Measurements from ENCODE around the gene ARHGEF12. TPM values are rescaled to one million over a fixed set of nuclear protein-coding genes. Genes with fewer than 3 reads are reported as not detected.

Gene ARHGEF12
- total and polyA plus RNA-seq, 2 experiments from 2014 or later: 9.0 to 38.9 TPM

DNA sequence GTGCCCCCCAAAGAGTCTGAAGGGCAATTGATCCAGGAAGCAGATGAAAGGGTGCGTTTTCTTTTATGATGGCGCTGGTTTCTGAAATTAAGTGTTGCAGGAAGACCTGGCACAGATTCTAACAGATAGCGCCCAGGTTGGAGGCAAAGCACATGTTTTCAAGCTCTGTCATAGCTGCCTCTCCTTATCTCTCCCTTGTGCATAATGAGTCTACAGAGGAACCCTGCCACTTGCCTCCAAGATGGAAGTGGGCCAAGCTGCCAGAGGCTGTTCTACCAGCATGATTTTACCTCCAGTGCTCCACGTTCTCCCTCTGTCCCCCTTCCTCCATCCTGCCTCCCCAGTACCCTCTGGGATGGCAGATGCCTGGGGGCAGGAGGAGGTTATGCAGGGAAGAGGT, 41.1 kb upstream of the ARHGEF12 start:
- H3K79me2 ChIP-seq (replicated peaks; ENCODE audit: insufficient read depth): no peaks in the 10 kb centered on the region
- H2AFZ ChIP-seq: no peak overlapping the region
- H3K9me2 ChIP-seq (ENCODE audit: insufficient read depth): no peaks in the 10 kb centered on the region
- peaks cover 14% of the 10 kb centered on the region for H3K4me1 Mint-ChIP-seq
- H3K4me1 ChIP-seq (ENCODE audit: insufficient read depth): no peaks in the 10 kb centered on the region
- DNase-seq (ENCODE audit: low spot score) (no peak), ATAC-seq (no peak)
- no peaks in the 10 kb centered on the region for H3K36me3 ChIP-seq (ENCODE audit: insufficient read depth)
- H4K20me1 ChIP-seq (replicated peaks; ENCODE audit: insufficient read depth): no peaks in the 10 kb centered on the region
- H3K4me2 ChIP-seq: no peak overlapping the region
- H3K27me3 Mint-ChIP-seq (ENCODE audit: insufficient read depth, low read depth, poor library complexity): peaks cover 4% of the 10 kb centered on the region
- no peak overlapping the region for H3K4me3 ChIP-seq
- H3K27ac ChIP-seq (ENCODE audit: low read depth): no peak overlapping the region
- H3F3A ChIP-seq (replicated peaks; ENCODE audit: low read depth): no peaks in the 10 kb centered on the region
- H3K36me3 Mint-ChIP-seq (ENCODE audit: low read depth): no peaks in the 10 kb centered on the region
- no peaks in the 10 kb centered on the region for H3K9me3 Mint-ChIP-seq
- no peak overlapping the region for H3K4me3 Mint-ChIP-seq
- TF ChIP-seq EZH2 (IDR thresholded peaks at IDR 0.05; ENCODE audit: low read depth, unreplicated experiment): no peak
- H3K27me3 ChIP-seq (ENCODE audit: insufficient read depth): no peaks in the 10 kb centered on the region
- H3K27ac Mint-ChIP-seq: no peak overlapping the region

DNA sequence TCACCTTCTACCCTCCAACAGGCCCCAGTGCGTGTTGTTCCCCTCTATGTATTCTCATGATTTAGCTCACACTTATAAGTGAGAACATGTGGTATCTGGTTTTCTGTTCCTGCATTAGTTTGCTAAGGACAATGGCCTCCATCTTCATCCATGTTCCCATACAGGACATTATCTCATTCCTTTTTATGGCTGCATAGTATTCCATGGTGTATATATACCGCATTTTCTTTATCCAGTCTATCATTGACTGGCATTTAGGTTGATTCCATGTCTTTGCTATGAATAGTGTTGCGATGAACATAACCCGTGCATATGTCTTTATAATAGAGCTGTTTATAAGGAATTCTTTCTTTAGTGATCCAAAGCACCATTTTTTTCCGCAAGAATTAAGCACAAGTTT, 39.7 kb upstream of the ARHGEF12 start:
- H3K27me3 Mint-ChIP-seq (ENCODE audit: insufficient read depth, low read depth, poor library complexity): peaks cover 4% of the 10 kb centered on the region
- TF ChIP-seq JUNB (IDR thresholded peaks at IDR 0.05; ENCODE audit: unreplicated experiment) (no peak), STAT1 (IDR thresholded peaks at IDR 0.05; ENCODE audit: unreplicated experiment) (no peak), EZH2phosphoT487 (IDR thresholded peaks at IDR 0.05; ENCODE audit: unreplicated experiment) (no peak), EZH2 (IDR thresholded peaks at IDR 0.05; ENCODE audit: low read depth, unreplicated experiment) (no peak), CREB1 (CRISPR knock-in tag; IDR thresholded peaks at IDR 0.05; ENCODE audit: low read depth) (no peak), ZNF331 (CRISPR knock-in tag; IDR thresholded peaks at IDR 0.05; ENCODE audit: low read depth) (no peak), NANOG (IDR thresholded peaks at IDR 0.05; ENCODE audit: borderline replicate concordance) (no peak), POLR2AphosphoS5 (IDR thresholded peaks at IDR 0.05; ENCODE audit: low read depth) (no peak), ZNF114 (CRISPR knock-in tag; IDR thresholded peaks at IDR 0.05) (no peak)
- TF ChIP-seq, protein P1, sequence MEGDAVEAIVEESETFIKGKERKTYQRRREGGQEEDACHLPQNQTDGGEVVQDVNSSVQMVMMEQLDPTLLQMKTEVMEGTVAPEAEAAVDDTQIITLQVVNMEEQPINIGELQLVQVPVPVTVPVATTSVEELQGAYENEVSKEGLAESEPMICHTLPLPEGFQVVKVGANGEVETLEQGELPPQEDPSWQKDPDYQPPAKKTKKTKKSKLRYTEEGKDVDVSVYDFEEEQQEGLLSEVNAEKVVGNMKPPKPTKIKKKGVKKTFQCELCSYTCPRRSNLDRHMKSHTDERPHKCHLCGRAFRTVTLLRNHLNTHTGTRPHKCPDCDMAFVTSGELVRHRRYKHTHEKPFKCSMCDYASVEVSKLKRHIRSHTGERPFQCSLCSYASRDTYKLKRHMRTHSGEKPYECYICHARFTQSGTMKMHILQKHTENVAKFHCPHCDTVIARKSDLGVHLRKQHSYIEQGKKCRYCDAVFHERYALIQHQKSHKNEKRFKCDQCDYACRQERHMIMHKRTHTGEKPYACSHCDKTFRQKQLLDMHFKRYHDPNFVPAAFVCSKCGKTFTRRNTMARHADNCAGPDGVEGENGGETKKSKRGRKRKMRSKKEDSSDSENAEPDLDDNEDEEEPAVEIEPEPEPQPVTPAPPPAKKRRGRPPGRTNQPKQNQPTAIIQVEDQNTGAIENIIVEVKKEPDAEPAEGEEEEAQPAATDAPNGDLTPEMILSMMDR (conservative IDR thresholded peaks at IDR 0.05; ENCODE audit: low read depth in 2 of 2): no peak
- TF ChIP-seq, protein P2, sequence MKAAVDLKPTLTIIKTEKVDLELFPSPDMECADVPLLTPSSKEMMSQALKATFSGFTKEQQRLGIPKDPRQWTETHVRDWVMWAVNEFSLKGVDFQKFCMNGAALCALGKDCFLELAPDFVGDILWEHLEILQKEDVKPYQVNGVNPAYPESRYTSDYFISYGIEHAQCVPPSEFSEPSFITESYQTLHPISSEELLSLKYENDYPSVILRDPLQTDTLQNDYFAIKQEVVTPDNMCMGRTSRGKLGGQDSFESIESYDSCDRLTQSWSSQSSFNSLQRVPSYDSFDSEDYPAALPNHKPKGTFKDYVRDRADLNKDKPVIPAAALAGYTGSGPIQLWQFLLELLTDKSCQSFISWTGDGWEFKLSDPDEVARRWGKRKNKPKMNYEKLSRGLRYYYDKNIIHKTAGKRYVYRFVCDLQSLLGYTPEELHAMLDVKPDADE (IDR thresholded peaks at IDR 0.05): no peak
- TF ChIP-seq, protein P3, sequence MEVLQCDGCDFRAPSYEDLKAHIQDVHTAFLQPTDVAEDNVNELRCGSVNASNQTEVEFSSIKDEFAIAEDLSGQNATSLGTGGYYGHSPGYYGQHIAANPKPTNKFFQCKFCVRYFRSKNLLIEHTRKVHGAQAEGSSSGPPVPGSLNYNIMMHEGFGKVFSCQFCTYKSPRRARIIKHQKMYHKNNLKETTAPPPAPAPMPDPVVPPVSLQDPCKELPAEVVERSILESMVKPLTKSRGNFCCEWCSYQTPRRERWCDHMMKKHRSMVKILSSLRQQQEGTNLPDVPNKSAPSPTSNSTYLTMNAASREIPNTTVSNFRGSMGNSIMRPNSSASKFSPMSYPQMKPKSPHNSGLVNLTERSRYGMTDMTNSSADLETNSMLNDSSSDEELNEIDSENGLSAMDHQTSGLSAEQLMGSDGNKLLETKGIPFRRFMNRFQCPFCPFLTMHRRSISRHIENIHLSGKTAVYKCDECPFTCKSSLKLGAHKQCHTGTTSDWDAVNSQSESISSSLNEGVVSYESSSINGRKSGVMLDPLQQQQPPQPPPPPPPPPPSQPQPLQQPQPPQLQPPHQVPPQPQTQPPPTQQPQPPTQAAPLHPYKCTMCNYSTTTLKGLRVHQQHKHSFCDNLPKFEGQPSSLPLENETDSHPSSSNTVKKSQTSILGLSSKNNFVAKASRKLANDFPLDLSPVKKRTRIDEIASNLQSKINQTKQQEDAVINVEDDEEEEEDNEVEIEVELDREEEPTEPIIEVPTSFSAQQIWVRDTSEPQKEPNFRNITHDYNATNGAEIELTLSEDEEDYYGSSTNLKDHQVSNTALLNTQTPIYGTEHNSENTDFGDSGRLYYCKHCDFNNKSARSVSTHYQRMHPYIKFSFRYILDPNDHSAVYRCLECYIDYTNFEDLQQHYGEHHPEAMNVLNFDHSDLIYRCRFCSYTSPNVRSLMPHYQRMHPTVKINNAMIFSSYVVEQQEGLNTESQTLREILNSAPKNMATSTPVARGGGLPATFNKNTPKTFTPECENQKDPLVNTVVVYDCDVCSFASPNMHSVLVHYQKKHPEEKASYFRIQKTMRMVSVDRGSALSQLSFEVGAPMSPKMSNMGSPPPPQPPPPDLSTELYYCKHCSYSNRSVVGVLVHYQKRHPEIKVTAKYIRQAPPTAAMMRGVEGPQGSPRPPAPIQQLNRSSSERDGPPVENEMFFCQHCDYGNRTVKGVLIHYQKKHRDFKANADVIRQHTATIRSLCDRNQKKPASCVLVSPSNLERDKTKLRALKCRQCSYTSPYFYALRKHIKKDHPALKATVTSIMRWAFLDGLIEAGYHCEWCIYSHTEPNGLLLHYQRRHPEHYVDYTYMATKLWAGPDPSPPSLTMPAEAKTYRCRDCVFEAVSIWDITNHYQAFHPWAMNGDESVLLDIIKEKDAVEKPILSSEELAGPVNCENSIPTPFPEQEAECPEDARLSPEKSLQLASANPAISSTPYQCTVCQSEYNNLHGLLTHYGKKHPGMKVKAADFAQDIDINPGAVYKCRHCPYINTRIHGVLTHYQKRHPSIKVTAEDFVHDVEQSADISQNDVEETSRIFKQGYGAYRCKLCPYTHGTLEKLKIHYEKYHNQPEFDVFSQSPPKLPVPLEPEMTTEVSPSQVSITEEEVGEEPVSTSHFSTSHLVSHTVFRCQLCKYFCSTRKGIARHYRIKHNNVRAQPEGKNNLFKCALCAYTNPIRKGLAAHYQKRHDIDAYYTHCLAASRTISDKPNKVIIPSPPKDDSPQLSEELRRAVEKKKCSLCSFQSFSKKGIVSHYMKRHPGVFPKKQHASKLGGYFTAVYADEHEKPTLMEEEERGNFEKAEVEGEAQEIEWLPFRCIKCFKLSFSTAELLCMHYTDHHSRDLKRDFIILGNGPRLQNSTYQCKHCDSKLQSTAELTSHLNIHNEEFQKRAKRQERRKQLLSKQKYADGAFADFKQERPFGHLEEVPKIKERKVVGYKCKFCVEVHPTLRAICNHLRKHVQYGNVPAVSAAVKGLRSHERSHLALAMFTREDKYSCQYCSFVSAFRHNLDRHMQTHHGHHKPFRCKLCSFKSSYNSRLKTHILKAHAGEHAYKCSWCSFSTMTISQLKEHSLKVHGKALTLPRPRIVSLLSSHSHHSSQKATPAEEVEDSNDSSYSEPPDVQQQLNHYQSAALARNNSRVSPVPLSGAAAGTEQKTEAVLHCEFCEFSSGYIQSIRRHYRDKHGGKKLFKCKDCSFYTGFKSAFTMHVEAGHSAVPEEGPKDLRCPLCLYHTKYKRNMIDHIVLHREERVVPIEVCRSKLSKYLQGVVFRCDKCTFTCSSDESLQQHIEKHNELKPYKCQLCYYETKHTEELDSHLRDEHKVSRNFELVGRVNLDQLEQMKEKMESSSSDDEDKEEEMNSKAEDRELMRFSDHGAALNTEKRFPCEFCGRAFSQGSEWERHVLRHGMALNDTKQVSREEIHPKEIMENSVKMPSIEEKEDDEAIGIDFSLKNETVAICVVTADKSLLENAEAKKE (CRISPR knock-in tag; IDR thresholded peaks at IDR 0.05): no peak

More for the DNA sequence above, 39.7 kb upstream of the ARHGEF12 start:
- Mint-ChIP-seq H3K4me3 (no peak overlapping the region), H3K4me1 (peaks cover 12% of the 10 kb centered on the region), H3K27ac (no peak overlapping the region), H3K9me3 (no peaks in the 10 kb centered on the region), H3K36me3 (ENCODE audit: low read depth) (no peaks in the 10 kb centered on the region)
- no peak for DNase-seq (ENCODE audit: low spot score)
- Histone ChIP-seq H2AFZ (no peak overlapping the region), H4K20me1 (replicated peaks; ENCODE audit: insufficient read depth) (no peaks in the 10 kb centered on the region), H3K79me2 (replicated peaks; ENCODE audit: insufficient read depth) (no peaks in the 10 kb centered on the region), H3K27ac (ENCODE audit: low read depth) (no peak overlapping the region), H3K36me3 (ENCODE audit: insufficient read depth) (no peaks in the 10 kb centered on the region), H3F3A (replicated peaks; ENCODE audit: low read depth) (no peaks in the 10 kb centered on the region), H3K4me1 (ENCODE audit: insufficient read depth) (no peaks in the 10 kb centered on the region), H3K27me3 (ENCODE audit: insufficient read depth) (no peaks in the 10 kb centered on the region), H3K4me2 (no peak overlapping the region), H3K9me2 (ENCODE audit: insufficient read depth) (no peaks in the 10 kb centered on the region), H3K4me3 (no peak overlapping the region)
- no peak for ATAC-seq
